Measurements from ENCODE around the gene SLC9A9.

- TF ChIP-seq EZH2 (IDR thresholded peaks at IDR 0.05; ENCODE audit: borderline replicate concordance): no peak
- no peak for TF ChIP-seq CTCF (IDR thresholded peaks at IDR 0.05; ENCODE audit: poor library complexity)
These were observed 4.7 kb downstream of the SLC9A9 start for GRCh38 chr3:143843587-143843986.
